ENCODE data around the gene TAF1D.
"Not testable (repeated sequence)": the region's sequence is repeated elsewhere in the genome, so short reads cannot be mapped to it uniquely, and the experiment has no call there.

The TAF1D gene

GRCh38 chr11:93741094-93741881 lies at the start of gene TAF1D, which contains the start of gene C11orf54:
TSS of gene TAF1D (minus strand) at chr11:93741495. CDS start at chr11:93739304, 2,191 bp downstream.
TSS of gene C11orf54 (plus strand) at chr11:93741672. CDS start at chr11:93747394, 5,722 bp downstream.
- DNase-seq (ENCODE audit: low spot score) = peak; percentile 97

- DNase-seq (ENCODE audit: low spot score) = no peak
Observed at GRCh38 chr11:93784935-93785360, 43.7 kb upstream of the TAF1D start.

- peak; percentile 93 for DNase-seq (ENCODE audit: low spot score)
Observed at GRCh38 chr11:93784145-93784934, 43.0 kb upstream of the TAF1D start, which contains the start of gene MED17. TSS of gene MED17 (plus strand) at chr11:93784282. CDS start at chr11:93784514, 232 bp downstream.

- DNase-seq (ENCODE audit: low spot score) = no peak
Observed at GRCh38 chr11:93783765-93784144, 42.5 kb upstream of the TAF1D start.

- DNase-seq (ENCODE audit: low spot score) = no peak
Observed at GRCh38 chr11:93783362-93783761, 42.1 kb upstream of the TAF1D start.

- no peak for DNase-seq (ENCODE audit: low spot score)
Observed at GRCh38 chr11:93775289-93775688, 34.0 kb upstream of the TAF1D start.

GRCh38 chr11:93774560-93774959 lies 33.3 kb upstream of the TAF1D start:
- not testable (repeated sequence) for DNase-seq (ENCODE audit: low spot score)

- no peak for DNase-seq (ENCODE audit: low spot score)
Observed at GRCh38 chr11:93773601-93774200, 32.4 kb upstream of the TAF1D start.

- DNase-seq (ENCODE audit: low spot score) = no peak
Observed at GRCh38 chr11:93773045-93773477, 31.8 kb upstream of the TAF1D start.

- no peak for DNase-seq (ENCODE audit: low spot score)
Observed at GRCh38 chr11:93772123-93772522, 30.8 kb upstream of the TAF1D start.

- no peak for DNase-seq (ENCODE audit: low spot score)
Observed at GRCh38 chr11:93770160-93770559, 28.9 kb upstream of the TAF1D start.

GRCh38 chr11:93767018-93767417 lies 25.7 kb upstream of the TAF1D start:
- DNase-seq (ENCODE audit: low spot score) = no peak

GRCh38 chr11:93766504-93766903 lies 25.2 kb upstream of the TAF1D start:
- no peak for DNase-seq (ENCODE audit: low spot score)

GRCh38 chr11:93765551-93765950 lies 24.3 kb upstream of the TAF1D start:
- DNase-seq (ENCODE audit: low spot score) = no peak

- DNase-seq (ENCODE audit: low spot score) = no peak
Observed at GRCh38 chr11:93761910-93762309, 20.6 kb upstream of the TAF1D start.

GRCh38 chr11:93759123-93759522 lies 17.8 kb upstream of the TAF1D start:
- not testable (repeated sequence) for DNase-seq (ENCODE audit: low spot score)

GRCh38 chr11:93757924-93758865 lies 16.9 kb upstream of the TAF1D start:
- DNase-seq (ENCODE audit: low spot score) = no peak

- no peak for DNase-seq (ENCODE audit: low spot score)
Observed at GRCh38 chr11:93757301-93757700, 16.0 kb upstream of the TAF1D start.

GRCh38 chr11:93756748-93757147 lies 15.5 kb upstream of the TAF1D start:
- DNase-seq (ENCODE audit: low spot score) = no peak

- no peak for DNase-seq (ENCODE audit: low spot score)
Observed at GRCh38 chr11:93753241-93753640, 11.9 kb upstream of the TAF1D start.

- DNase-seq (ENCODE audit: low spot score) = no peak
Observed at GRCh38 chr11:93751001-93751400, 9.7 kb upstream of the TAF1D start.
